HuH-7 (cell line): Measurements from ENCODE around the gene CDH4.
A peak's percentile ranks its signal among the peaks of the same experiment; 100 is the strongest.
"Not testable (repeated sequence)": the region's sequence is repeated elsewhere in the genome, so short reads cannot be mapped to it uniquely, and the experiment has no call there.

ENCODE experiments used
- DNase-seq: peaks from one replicate; pipeline ENCODE4 v3.0.0; 2011; ENCODE audit warnings: low spot score

CDH4 gene

GRCh38 chr20:61253640-61254511, 1.8 kb downstream of the CDH4 start:
- no peak for DNase-seq

DNA sequence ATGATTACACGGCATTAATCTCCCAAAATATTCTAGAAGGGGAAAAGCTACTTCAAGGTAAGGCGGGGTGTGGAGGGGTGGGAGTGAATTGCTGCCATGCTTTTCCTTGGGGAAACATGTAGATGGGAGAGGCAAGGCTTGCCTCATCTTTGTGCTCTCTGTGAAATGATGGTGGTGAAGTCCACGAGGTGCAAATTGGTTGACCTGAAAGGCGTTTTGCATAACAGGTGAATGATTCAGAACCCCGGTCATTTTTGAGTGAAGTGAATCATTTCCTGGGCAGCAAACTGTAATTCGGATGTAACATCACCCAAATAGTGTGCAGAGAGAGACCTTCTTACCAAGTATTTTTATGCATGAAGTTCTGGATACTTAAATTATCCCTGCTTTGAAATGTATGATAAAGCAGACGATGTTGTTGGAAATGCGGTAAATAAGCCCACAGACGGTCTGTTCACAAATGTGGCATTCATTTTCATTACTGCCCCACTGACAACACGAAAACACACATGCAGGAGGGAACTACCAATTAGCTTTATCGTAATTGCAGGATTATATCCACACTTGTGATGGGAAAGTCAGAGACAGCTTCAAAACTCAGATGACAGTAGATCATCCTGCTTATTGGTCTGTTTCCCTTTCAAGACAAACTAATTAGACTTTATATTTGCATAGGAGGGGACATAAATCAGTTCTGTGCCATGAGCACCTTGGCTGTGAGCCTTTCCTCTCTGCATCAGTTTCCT, 3.0 kb downstream of the CDH4 start:
- no peak for DNase-seq

DNA sequence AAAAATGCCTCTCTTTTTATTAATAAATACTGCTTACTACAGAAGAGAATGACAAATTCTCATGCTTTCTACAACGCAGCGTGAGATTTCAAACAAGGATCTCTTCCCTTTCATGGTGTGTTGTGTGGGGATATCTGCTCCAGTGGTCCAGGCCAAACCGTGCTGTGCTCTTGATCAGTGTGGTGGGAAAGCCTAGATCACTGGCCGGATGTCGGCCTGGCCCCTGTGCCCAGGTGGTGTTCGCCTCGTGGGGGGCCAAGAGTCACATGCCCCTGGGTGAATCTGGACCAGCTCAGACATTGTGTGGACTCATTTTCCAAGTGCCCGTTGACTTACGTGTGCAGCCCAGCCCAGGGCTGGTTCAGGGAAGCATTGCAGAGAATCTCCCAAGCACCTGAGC, 4.3 kb downstream of the CDH4 start:
- DNase-seq: no peak

GRCh38 chr20:61256824-61257223, 4.8 kb downstream of the CDH4 start:
- DNase-seq: no peak

GRCh38 chr20:61257611-61258010, 5.5 kb downstream of the CDH4 start:
- no peak for DNase-seq

GRCh38 chr20:61259741-61260140, 7.7 kb downstream of the CDH4 start:
- no peak for DNase-seq

DNA sequence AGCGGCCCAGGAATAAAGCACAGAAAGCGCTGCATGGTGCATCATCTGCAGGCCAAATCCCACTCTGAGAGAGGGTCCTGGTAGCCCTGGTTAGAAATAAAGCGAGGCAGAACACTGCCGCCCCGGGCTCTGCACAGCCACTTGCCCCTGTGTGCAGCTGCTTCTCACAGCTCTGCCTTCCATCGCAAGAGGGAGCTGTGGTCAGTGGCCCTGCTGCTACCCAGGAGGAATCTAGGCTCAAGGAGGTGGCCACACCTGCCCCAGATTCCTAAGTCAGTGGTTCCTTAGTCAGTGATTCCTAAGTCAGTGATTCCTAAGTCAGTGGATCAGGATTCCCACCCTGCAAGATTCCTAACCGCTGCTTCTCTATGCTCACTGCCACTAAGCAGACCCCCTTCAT, 8.8 kb downstream of the CDH4 start:
- no peak for DNase-seq

DNA sequence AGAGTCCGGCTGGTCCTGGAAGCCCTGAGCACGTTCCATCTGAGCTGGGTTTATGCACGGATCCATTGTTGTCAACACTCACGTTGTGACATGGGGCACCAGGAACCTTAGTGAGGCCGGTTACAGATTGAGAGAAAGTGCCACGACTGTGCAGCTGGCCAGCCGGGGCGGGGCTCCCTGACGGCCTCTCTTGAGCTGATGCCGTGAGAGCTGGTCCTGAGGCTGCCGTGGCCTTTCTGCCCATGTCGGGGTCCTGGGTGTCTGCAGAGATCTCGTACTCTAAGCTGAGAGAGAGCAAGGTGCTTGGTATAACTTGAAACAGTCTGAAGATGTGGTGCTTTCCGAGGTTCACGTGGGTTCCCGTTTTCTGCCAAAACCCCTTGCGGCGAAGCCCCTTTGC, 10.0 kb downstream of the CDH4 start:
- DNase-seq: no peak

DNA sequence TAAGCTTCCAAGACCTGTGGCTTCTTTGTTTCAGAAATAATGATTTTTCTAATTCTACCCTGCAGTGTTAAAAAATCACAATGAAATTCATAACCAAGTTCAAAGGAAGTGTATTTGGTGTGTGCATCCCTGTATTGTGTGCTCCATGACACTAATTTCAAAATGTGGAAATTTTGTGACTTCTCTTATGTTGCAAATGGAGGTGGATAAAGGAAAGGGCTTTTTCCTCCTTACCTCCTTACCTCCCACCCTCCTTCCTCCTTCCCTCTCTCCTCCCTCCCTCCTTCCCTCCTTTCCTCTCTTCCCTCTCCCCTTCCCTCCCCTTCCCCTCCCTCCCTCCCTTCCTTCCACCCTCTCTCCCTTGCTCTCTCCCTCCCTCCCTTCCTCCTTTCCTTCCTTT, 10.5 kb downstream of the CDH4 start:
- no peak for DNase-seq

- peak; percentile 47 for DNase-seq
Measured at GRCh38 chr20:61263084-61263695, 11.1 kb downstream of the CDH4 start.

GRCh38 chr20:61263938-61264337, 11.9 kb downstream of the CDH4 start:
- DNase-seq: no peak

GRCh38 chr20:61267241-61267640, 15.2 kb downstream of the CDH4 start:
- no peak for DNase-seq

- no peak for DNase-seq
Measured at GRCh38 chr20:61268024-61268423, 16.0 kb downstream of the CDH4 start.

DNA sequence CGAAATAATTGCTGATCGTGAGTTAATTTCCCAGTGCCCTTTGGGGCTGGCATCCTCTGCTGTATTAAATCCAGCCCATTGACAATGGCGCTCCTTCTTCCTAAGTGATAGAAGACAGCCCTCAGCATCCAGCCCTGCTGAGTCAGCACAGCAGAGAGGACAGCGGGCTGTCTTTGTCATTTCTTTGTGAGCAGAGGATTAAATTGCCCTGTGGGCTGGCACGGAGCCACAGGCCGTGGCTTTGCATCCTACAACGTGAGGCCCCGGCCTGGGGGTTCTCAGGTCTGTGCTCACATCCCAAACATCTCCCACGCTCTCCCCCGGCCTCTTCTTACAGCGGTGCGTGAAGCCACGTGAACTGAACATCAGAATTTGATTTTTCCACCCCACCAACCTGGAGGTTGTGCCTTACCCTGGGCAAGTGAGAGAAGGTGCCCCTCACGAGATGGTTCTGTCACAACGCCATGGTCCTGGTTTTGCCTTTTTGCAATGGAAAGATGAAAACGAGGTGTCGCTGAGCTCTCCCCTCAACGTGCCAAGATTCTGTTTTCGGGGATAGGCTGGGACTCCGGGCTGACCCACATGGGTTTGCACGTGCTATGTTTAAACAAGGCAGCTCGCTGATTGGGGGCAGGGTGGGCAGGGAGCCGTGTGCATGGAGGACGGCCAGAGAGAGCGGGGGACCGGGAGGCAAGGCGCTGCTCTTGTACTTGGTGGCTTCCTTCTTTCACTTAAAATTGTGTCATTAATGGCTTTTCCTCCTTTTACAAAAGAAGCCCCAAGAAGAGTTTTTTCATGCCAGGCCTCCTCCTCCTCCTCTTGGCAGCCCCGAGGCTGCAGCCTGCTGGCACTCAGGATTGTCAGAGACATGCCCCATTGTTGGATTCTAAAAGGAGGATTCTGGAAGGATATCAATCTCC, 19.5 kb downstream of the CDH4 start:
- DNase-seq: no peak

DNA sequence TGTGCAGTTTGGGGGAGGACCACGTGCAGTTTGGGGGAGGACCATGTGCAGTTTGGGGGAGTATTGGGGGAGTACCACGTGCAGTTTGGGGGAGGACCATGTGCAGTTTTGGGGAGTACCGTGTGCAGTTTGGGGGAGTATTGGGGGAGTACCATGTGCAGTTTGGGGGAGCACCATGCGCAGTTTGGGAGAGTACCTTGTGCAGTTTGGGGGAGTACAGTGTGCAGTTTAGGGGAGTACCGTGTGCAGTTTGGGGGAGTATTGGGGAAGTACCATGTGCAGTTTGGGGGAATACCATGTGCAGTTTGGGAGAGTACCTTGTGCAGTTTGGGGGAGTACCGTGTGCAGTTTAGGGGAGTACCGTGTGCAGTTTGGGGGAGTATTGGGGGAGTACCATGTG, 21.0 kb downstream of the CDH4 start:
- not testable (repeated sequence) for DNase-seq

DNA sequence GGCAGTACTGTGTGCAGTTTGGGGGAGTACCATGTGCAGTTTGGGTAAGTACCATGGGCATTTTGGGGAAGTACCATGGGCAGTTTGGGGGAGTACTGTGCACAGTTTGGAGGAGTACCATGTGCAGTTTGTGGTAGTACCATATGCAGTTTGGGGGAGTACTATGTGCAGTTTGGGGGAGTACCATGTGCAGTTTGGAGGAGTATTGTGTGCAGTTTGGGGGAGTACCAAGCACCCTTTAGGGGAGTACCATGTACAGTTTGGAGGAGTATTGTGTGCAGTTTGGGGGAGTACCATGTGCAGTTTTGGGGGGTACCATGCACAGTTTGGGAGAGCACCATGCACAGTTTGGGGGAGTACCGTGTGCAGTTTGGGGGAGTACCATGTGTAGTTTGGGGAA, 21.6 kb downstream of the CDH4 start:
- DNase-seq: not testable (repeated sequence)

GRCh38 chr20:61274326-61274725, 22.3 kb downstream of the CDH4 start:
- no peak for DNase-seq

GRCh38 chr20:61278296-61278695, 26.2 kb downstream of the CDH4 start:
- DNase-seq: no peak

- DNase-seq: no peak
Measured at GRCh38 chr20:61279621-61280150, 27.6 kb downstream of the CDH4 start.

- no peak for DNase-seq
Measured at GRCh38 chr20:61280217-61280980, 28.3 kb downstream of the CDH4 start.

DNA sequence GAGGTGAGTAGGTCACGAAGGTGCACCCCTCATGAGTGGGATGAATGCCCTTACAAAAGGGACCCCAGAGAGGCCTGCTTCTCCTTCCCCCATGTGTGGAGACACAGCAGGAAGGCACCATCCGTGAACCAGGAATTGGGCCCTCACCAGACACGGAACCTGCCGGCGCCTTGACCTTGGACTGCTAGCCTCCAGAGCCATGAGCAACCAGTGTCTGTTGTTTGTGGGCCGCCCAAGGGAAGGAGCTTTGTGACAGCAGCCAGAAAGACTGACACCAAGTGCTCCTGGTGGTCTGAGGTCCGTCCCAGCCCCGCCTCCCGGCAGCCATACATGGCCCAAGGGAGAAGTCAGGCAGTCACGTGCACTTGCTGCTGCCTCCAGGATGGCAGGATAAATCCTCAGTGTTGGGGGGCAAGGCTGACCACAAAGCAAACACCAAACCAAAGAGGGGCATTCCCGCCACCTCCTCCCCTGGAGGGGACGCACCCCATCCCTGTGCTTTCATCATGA, 29.3 kb downstream of the CDH4 start:
- no peak for DNase-seq
